ENCODE data around the gene ARSI.

DNA sequence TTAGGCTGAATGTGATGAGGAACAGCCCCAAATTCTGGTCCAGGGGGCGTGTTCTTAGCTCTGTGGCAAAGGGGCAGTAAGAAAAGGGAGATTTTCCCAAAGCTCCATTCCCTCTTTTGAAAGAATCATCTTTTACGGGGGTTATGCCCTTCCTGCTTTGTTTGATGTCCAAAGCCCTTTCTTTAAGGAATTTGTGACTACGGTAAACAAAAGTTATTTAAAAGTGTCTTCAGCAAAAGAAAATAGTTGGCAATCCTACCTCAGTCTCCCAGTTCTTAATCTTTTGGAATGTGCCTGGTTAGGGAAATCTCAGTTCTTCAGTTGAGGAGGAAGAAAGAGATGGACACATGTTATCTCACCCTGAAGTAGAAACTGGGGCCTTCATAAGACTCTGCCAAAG lies 24.4 kb upstream of the ARSI start:
- TF ChIP-seq FOXO1 (CRISPR knock-in tag; IDR thresholded peaks at IDR 0.05) = no peak
- TF ChIP-seq, protein P1, sequence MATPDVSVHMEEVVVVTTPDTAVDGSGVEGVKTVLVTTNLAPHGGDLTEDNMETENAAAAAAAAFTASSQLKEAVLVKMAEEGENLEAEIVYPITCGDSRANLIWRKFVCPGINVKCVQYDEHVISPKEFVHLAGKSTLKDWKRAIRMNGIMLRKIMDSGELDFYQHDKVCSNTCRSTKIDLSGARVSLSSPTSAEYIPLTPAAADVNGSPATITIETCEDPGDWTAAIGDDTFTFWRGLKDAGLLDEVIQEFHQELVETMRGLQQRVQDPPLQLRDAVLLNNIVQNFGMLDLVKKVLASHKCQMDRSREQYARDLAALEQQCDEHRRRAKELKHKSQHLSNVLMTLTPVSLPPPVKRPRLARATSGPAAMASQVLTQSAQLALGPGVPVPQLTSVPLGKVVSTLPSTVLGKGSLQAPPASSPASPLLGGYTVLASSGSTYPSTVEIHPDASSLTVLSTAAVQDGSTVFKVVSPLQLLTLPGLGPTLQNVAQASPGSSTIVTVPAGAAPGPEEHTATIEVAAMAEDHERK (CRISPR knock-in tag; IDR thresholded peaks at IDR 0.05; ENCODE audit: low read depth) = no peak
- no peak for TF ChIP-seq ZNF143 (CRISPR knock-in tag; IDR thresholded peaks at IDR 0.05)
- no peak for TF ChIP-seq POLR2AphosphoS5 (IDR thresholded peaks at IDR 0.05; ENCODE audit: low read depth, low read length)
- TF ChIP-seq HOXA7 (CRISPR knock-in tag; IDR thresholded peaks at IDR 0.05) = no peak
- TF ChIP-seq CBFB (CRISPR knock-in tag; IDR thresholded peaks at IDR 0.05) = no peak
- TF ChIP-seq, protein P2, sequence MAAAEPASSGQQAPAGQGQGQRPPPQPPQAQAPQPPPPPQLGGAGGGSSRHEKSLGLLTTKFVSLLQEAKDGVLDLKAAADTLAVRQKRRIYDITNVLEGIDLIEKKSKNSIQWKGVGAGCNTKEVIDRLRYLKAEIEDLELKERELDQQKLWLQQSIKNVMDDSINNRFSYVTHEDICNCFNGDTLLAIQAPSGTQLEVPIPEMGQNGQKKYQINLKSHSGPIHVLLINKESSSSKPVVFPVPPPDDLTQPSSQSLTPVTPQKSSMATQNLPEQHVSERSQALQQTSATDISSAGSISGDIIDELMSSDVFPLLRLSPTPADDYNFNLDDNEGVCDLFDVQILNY (CRISPR knock-in tag; conservative IDR thresholded peaks at IDR 0.05) = no peak
- TF ChIP-seq, protein P3, sequence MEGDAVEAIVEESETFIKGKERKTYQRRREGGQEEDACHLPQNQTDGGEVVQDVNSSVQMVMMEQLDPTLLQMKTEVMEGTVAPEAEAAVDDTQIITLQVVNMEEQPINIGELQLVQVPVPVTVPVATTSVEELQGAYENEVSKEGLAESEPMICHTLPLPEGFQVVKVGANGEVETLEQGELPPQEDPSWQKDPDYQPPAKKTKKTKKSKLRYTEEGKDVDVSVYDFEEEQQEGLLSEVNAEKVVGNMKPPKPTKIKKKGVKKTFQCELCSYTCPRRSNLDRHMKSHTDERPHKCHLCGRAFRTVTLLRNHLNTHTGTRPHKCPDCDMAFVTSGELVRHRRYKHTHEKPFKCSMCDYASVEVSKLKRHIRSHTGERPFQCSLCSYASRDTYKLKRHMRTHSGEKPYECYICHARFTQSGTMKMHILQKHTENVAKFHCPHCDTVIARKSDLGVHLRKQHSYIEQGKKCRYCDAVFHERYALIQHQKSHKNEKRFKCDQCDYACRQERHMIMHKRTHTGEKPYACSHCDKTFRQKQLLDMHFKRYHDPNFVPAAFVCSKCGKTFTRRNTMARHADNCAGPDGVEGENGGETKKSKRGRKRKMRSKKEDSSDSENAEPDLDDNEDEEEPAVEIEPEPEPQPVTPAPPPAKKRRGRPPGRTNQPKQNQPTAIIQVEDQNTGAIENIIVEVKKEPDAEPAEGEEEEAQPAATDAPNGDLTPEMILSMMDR (CRISPR knock-in tag; IDR thresholded peaks at IDR 0.05) = no peak
- TF ChIP-seq, protein P4, sequence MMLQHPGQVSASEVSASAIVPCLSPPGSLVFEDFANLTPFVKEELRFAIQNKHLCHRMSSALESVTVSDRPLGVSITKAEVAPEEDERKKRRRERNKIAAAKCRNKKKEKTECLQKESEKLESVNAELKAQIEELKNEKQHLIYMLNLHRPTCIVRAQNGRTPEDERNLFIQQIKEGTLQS (CRISPR knock-in tag; IDR thresholded peaks at IDR 0.05) = no peak
